ENCODE measurements around the gene SYT14.

GRCh38 chr1:209889077-209889418 lies 49.0 kb upstream of the SYT14 start:
- TF ChIP-seq POLR2A (IDR thresholded peaks at IDR 0.05; ENCODE audit: low read depth): no peak
- TF ChIP-seq, protein P1, sequence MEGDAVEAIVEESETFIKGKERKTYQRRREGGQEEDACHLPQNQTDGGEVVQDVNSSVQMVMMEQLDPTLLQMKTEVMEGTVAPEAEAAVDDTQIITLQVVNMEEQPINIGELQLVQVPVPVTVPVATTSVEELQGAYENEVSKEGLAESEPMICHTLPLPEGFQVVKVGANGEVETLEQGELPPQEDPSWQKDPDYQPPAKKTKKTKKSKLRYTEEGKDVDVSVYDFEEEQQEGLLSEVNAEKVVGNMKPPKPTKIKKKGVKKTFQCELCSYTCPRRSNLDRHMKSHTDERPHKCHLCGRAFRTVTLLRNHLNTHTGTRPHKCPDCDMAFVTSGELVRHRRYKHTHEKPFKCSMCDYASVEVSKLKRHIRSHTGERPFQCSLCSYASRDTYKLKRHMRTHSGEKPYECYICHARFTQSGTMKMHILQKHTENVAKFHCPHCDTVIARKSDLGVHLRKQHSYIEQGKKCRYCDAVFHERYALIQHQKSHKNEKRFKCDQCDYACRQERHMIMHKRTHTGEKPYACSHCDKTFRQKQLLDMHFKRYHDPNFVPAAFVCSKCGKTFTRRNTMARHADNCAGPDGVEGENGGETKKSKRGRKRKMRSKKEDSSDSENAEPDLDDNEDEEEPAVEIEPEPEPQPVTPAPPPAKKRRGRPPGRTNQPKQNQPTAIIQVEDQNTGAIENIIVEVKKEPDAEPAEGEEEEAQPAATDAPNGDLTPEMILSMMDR (IDR thresholded peaks at IDR 0.05): no peak
- no peak for TF ChIP-seq EP300 (IDR thresholded peaks at IDR 0.05)
- TF ChIP-seq POLR2AphosphoS5 (IDR thresholded peaks at IDR 0.05): no peak
